Mammary epithelial cell (primary cell): ENCODE data around the gene CASZ1.

Source experiments
- CTCF ChIP-seq, 2 donors: IDR thresholded peaks in 1 of 2; conservative IDR thresholded peaks in 1 of 2; 2 replicates each; pipeline ENCODE4 v1.5.1; 2011 to 2012; ENCODE audit warnings: inconsistent platforms in 2 of 2, low read length in 2 of 2, mild to moderate bottlenecking in 2 of 2, control low read depth in 1 of 2, low read depth in 1 of 2; ENCODE audit not compliant: insufficient read depth in 1 of 2; ENCODE audit errors: extremely low read depth in 1 of 2
- EZH2 ChIP-seq: IDR thresholded peaks from 2 replicates; pipeline ENCODE4 v1.6.1; 2012; ENCODE audit warnings: low read length, inconsistent platforms, borderline replicate concordance

GRCh38 chr1:10821388-10821787 lies 24.9 kb upstream of the CASZ1 start:
- TF ChIP-seq CTCF (conservative IDR thresholded peaks at IDR 0.05 in 1 of 2, IDR thresholded peaks at IDR 0.05 in 1 of 2; ENCODE audit: extremely low read depth in 1 of 2, insufficient read depth in 1 of 2, low read depth in 1 of 2, low read length in 2 of 2) (no peak), EZH2 (no peak)
